Measurements from ENCODE around the gene MIB1.
"Not testable (repeated sequence)": the region's sequence is repeated elsewhere in the genome, so short reads cannot be mapped to it uniquely, and the experiment has no call there.

Gene MIB1

DNA sequence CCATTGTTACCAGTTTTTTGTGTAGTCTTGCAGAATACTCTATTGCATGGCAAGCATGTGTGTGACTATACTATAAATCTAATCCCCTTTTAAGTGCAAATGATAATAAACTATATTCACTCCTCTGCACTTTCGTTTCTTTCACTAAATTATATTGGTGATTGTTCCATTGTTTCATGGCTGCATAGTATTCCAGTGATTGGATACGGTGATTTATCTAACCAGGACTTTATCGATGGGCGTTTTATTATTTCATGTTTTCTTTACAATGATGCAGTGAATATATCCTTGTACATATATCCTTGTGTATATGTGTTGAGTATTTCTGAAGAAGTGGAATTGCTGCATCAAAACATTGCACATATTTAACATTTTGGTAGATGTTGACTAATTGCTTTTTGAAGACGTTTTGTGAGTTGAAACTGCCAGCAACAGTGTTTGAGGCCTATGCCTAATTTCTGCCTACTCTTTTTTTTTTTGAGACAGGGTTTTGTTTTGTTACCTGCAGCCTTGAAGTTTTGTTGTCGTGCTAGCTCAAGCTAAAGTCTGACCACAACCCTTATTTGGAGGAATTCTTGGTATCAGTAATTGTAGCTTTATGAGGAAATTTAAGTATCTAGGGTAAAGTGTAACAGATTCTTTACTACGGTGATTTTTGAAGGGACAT is 2.7 kb downstream of the MIB1 start:
- no peak for DNase-seq (ENCODE audit: low read depth in 2 of 2)

DNA sequence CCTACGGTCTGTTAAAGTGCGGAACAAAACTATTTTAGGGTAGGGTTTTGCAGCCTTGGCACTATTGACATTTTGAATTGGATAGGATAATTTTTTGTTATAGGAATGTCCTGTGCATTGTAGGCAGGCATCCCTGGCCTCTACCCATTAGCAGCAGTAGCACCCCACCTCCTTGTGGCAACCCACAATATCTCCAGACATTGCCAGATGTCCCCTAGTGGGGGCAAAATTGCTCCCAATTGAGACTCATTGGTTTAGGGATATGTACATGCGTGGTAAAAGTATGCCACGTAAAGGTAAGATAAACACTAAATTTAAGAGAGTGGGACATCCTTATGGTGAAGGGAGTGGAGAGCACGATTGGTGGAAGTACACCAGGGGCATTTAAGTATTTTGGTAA is 4.6 kb downstream of the MIB1 start:
- no peak for DNase-seq (ENCODE audit: low read depth in 2 of 2)

DNA sequence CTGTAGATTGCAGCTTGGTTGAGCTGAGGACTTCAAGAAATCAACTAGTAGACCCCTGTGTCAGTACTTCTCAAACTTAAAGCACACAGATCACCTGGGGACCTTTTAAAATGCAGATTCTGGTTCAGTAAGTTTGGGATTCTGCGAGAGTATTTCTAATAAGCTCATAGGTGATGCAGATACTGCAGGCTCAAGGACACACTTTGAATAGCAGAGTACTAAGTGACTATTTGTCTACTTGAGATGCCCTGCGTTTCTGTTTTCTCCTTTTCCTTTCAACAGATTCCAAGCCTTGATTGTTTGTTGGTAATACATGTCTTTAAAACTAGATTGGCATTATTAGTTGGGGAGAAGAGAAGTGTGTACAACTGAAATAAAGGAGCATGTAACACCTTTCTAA is 6.7 kb downstream of the MIB1 start:
- no peak for DNase-seq (ENCODE audit: low read depth in 2 of 2)

DNA sequence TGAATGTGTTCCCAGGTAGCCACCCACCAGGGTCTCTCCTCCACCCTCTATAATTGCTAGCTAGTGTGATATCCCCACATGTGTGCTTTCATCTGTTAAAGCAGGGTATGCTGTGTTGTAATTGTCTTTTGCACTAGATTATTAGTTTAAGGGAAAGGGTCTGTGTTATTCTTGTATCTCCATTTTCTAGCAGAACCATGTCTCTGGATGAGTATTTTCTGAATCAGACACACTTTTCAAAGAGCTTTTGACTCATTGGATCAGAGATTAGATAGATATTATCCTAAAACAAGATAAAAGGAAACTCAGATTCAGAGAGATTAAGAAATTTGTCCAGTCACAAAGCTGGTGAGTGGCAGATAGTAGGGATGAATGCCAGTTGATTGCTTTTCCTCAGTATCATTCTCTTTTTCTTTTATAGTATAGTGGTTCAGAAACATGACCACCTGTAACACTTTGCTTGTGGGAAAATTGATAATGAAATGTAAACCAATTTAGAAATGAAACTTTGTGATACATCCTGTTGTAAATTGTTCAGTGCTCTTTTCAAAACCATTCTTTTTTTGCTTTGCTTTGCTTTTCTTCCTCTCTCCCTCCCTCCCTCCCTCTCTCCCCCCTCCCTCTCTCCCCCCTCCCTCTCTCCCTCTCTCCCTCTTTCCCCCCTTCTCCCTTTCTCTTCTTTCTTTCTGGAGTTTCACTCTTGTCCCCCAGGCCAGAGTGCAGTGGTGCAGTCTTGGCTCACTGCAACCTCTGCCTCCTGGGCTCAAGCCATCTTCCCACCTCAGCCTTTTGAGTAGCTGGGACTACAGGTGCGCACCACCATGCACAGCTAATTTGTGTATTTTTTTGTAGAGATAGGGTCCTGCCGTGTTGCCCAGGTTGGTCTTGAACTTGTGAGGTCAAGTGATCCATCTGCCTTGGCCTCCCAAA is 7.4 kb downstream of the MIB1 start:
- no peak for DNase-seq (ENCODE audit: low read depth in 2 of 2)

DNA sequence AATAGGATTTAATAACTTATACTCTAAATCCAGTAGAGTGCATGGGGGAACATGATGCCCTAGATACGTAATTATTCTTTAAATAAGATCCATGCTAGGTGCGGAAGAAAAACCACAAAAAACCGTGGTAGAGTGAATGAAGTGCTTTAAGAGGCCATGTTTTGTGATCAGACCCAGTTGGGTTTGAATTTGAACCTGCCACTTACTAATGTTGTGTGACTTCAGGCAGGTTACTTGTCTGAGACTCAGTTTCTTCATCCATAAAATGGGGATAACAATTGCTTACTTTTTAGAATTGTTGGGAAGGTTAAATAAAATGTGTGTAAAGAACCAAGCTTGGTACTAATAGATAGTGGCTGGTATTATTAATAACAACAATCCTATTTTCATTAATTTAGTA is 17.2 kb downstream of the MIB1 start:
- no peak for DNase-seq (ENCODE audit: low read depth in 2 of 2)

DNA sequence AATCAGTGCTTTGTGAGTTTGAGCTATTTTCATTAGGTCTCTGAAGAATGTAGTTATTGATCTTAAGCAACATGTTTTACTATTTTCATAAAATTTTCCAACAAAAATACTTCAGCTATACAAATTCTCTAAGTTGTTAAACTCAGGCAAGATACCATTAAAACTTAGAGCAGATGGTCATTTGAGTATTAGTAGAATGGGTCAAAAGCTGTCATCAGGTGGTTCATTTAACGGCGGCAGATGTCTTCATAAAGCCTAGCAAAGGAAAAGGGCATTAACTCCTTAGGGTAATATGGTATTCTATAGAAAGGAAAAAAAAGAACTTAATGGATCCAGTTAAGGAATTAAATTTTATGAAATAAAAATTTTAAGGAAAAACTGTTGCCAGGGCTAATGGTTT is 19.2 kb downstream of the MIB1 start:
- DNase-seq (ENCODE audit: low read depth in 2 of 2) = no peak

DNA sequence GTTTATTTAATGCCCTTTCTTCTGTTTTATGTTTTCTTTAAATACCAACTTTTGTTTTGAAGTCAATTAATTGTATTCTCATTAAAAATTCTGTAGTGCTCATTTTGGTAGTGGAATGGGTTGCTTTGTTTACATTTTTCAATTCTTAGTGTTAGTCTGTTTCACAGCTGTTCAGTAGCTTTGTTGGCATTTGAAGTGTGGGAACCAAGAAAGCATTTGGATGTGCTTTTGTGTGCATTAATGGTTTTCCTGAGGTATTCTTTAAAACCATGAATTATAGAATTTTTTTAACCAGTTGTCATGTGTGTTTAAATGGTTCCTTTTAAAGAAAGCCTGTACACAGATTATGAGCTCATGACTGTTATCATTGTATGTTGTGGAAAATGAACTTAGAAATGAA is 19.7 kb downstream of the MIB1 start:
- DNase-seq (ENCODE audit: low read depth in 2 of 2) = no peak

DNA sequence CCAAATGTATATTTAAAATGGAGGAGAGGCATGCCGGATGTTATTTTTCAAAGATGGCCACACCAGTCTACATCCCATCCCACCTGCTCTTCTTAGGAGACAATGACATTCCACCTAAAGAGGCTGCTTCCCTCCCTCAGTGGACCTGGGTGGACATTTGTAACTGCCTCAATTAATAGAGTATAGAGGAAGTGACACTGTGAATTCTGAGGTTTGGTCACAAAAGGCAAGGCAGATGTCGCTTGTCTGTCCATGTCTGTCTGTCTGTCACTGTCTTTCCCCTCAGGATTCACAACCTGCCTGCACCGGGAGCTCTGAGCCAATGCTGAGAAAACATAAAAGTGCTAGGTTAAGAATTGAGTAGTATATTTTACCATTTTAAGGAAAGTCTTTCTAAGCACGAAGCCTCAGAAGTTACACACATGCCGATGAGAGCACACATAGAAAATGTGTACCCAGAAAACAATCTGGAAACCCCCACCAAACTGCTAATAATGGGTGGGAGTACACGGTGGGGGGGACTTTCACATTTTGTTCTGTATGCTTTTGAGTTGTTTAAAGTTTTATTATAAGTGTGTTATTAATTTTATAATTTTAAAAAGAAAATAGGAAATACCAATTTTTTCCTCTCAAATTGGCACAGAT is 21.0 kb downstream of the MIB1 start:
- DNase-seq (ENCODE audit: low read depth in 2 of 2) = no peak

DNA sequence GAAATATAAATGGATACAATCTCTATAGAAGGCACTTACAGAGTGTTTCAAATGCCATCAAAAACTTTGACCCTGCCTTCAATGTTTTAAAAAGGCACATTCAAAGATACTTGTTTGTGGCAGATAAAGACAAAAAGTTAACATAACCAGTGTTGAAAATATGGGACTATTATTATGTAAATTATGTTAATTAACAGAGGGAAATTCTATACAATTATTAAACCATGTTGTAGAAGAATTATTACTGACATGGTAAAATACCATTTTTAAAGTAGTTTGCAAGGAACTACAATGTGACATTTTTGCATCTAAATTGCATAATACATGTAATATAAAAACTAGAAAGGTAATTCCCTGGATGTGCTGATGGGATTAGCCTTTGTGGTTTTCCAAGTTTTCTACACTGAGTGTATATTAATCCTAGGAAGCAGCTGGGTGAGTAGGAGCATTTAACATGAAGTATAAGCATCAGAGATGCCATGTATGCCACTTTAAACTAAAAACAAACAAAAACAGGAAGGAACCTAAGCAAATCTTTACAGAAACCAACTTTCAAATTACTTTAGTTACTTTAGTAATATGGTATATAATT is 21.7 kb downstream of the MIB1 start:
- no peak for DNase-seq (ENCODE audit: low read depth in 2 of 2)

DNA sequence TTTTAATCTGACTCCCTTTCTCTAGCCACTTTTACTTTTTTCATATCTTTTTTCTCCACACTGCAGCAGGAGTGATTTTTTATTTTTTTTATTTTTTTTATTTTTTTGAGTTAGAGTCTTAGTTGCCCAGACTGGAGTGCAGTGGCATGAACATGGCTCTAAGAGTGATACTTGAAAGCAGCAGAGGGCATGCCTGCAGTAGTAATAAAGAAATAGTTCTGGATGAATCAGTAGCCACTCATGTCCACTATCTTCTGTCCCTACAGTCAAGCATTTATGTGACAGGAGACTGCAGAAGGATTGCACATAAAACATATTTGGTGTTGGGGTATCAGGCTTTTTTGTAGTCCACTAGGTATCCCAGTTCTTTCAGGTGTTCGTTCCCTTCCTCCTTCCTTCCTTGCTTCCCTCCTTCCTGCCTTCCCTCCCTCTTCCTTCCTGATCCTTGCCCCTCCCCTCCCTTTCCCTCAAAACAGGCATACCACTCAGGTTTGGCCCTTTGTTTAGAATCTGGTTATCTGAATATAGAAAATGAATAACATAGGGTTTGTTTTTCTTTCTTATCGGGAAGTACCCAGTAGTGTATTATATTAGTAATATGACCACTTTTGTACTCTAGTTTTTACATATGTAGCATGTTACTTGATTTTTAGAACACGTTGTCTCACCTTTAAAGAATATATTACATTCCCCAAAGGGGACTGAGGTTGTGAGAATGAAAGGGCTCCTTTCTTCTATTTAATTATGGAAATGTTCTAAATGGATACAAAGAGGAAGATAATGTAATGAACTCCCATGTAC is 23.5 kb downstream of the MIB1 start:
- no peak for DNase-seq (ENCODE audit: low read depth in 2 of 2)

DNA sequence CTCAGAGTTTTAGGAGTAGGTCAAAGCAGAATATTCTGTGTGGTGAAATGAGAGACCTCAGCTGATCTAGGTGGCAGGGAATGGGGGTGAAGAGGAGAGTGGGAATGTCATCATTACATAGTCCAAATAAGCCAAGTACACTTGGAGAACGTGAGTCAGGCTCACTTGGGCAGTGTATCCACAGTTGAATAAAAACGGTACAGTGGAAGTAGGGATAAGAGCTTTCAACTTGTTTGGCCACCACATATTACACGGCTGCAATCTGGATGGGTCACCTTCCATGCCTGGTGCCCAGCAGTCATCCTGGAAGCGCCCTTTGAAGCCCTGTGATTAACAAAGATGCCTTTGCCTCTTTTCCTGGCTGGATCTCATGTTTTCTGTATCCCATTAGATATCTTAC is 28.6 kb downstream of the MIB1 start:
- no peak for DNase-seq (ENCODE audit: low read depth in 2 of 2)

DNA sequence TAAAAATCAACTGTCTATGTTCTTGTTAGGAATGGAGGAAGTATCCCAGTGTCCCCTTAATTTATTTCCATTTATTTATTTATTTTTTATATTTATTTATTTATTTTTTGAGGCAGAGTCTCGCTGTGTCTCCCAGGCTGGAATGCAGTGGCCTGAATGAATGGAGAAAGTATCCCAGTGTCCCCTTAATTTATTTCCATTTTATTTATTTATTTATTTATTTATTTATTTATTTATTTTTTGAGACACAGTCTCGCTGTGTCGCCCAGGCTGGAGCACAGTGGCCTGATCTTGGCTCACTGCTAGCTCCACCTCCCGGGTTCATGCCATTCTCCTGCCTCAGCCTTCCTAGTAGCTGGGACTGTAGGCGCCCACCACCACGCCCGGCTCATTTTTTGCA is 34.1 kb downstream of the MIB1 start:
- no peak for DNase-seq (ENCODE audit: low read depth in 2 of 2)

DNA sequence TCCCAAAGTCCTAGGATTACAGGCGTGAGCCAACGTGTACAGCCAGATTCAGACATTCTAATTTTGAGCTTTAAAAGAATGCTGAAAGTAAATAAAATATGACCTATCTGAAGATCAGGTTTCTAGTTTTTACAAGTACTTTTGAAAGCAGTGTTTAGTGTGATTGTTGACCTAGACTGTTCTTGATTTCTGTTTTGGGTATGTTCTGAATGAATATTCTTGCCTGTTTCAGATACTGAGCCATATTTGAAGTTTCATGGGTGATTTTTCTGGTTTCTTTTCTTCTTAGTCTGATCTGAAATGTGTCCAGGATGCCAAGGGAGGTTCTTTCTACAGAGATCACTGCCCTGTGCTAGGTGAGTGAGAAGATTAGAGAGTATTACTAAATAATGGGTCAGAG is 37.2 kb downstream of the MIB1 start:
- no peak for DNase-seq (ENCODE audit: low read depth in 2 of 2)

DNA sequence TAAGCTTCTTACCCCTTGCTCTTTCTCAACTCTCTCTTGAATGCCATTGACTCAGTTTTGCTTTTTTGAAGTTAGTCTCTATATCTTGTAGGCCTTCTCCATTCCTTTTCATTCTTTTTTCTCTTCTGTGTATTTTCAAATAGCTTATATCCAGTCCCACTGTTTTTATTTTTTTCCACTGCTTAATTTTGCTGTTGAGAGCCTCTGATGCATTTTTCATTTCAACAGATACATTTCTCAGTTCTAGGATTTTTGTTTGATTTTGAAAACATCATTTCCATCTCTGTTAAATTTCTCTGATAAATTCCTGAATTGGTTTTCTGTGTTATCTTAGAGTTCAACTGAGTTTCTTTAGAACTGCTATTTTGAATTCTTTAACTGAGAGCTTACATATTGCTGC is 45.9 kb downstream of the MIB1 start:
- DNase-seq (ENCODE audit: low read depth in 2 of 2) = no peak

DNA sequence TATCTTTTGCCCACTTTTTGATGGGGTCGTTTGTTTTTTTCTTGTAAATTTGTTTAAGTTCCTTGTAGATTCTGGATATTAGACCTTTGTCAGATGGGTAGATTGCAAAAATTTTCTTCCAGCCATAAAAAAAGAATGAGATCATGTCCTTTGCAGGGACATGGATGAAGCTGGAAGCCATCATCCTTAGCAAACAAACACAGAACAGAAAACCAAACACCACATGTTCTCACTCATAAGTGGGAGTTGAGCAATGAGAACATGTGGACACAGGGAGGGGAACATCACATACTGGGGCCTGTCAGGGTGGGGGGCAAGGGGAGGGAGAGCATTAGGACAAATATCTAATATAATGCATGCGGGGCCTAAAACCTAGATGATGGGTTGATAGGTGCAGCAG is 55.5 kb downstream of the MIB1 start:
- DNase-seq (ENCODE audit: low read depth in 2 of 2) = not testable (repeated sequence)

DNA sequence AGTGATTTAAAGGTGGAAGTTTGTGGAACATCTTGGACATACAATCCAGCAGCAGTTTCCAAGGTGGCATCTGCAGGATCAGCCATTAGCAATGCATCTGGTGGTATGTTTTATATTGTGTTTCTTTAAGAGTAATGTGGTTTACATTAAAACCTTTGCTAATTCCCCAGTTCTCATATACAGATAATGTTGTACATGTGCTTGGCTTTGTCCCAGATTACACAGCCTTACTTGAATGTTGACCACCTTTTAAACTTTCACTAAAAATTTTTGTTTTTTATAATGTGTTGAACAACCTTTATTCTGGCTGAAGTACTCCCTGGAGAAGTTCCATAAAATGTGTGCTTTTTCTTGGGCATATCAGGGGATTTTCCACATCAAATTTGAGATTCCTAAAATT is 57.5 kb downstream of the MIB1 start:
- DNase-seq (ENCODE audit: low read depth in 2 of 2) = no peak

DNA sequence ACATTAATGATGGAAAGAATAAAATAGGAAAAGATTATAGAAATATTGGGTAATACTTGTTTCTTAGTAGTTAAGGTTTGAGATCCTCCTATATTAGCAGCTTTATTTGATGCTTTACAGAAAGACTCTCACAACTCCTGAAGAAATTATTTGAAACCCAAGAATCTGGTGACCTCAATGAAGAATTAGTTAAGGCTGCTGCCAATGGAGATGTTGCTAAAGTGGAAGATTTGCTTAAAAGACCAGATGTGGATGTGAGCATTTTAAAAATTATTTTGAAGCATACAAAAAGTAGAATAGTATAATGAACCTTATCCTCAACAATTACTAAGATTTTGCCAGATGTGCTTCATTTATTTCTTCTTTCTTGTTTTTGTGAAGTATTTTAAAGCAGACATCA is 59.1 kb downstream of the MIB1 start:
- DNase-seq (ENCODE audit: low read depth in 2 of 2) = no peak

DNA sequence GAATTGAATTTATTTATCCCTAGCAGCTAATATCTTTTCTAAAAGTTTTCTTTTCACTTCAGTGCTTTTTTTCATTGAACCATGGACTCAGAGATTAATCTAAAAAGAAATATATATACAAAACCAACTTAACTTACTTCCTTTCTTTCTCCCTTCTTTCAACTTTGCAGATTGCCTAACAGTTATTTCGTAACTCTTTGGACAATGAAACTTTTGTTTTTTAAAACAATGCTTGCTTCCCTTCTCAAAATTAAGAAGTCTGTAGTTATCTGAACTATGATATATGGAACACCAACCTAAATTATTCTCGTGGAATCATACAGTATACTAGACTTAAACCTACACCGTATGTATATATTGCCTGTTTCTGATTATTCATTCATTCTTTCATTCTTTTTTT is 62.9 kb downstream of the MIB1 start:
- no peak for DNase-seq (ENCODE audit: low read depth in 2 of 2)

DNA sequence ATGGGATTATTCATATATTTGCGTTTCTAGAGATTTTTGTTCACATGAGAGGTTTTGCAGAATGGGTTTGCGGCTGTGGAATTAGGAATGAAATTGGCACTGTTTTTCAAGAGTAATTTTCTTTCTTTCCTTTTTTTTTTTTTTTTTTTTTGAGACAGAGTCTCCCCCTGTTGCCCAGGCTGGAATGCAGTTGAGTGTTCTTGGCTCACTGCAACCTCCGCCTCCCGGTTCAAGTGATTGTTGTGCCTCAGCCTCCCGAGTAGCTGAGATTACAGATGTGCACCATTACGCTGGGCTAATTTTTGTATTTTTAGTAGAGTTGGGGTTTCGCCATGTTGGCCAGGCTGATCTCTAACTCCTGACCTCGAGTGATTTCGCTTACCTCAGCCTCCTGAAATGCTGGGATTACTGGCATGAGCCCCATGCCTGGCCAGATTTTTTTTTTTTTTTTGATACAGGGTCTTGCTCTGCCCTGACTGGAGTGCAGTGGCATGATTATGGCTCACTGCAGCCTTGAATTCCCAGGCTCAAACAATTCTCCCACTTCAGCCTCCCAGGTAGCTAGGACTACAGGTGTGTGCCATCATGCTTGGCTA is 65.3 kb downstream of the MIB1 start:
- DNase-seq (ENCODE audit: low read depth in 2 of 2) = no peak

DNA sequence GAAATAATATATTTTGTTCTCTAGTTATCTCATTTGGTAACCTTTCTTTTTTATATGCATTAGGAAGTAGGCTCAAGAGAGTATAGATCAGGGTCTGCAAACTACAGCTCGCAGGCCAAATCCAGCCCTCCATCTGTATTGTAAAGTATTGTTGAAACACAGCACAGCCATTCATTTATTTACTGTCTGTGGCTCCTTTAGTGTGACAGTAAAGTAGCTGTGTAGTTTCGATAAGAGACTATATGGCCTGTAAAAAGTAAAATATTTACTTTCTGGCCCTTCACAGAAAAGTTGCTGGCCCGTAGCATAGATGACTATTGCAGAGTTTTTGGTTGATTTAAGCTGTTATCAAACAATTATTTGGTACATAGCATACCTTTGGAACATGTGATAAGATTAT is 67.6 kb downstream of the MIB1 start:
- DNase-seq (ENCODE audit: low read depth in 2 of 2) = no peak

DNA sequence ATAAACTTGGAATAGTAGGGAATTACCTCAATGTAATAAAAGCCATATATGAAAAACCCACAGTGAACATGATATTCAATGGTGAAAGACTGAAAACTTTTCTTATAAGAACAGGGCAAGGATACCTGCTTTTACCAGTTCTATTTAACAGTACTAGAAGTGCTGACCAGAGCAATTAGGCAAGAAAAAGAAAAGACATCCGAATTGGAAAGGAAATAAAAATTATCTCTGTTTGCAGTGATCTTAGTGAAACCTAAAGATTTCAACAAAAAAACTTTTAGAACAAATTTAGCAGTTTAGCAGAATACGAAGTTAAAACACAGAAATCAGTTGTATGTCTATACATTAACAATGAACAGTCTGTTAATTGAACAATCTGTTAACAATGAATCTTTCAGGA is 69.1 kb downstream of the MIB1 start:
- no peak for DNase-seq (ENCODE audit: low read depth in 2 of 2)

Data from stimulated activated CD4-positive, alpha-beta T cell treated with anti-CD3 and anti-CD28 coated beads, Interleukin-4, amount 100 ng/mL, for 48 hours (primary cell).